GM13977 (cell line): Measurements from ENCODE around the gene DESI2.

ENCODE experiments used
- DNase-seq: peaks from one replicate; pipeline ENCODE4 v3.0.0; 2012; ENCODE audit warnings: low spot score
- CTCF ChIP-seq: IDR thresholded peaks from 2 replicates; pipeline ENCODE4 v1.5.1; 2012; ENCODE audit warnings: mild to moderate bottlenecking, control low read depth; ENCODE audit not compliant: insufficient read depth; ENCODE audit errors: extremely low read depth, missing control alignments
- in situ Hi-C: fragments of 300-500 bp; cut with MboI; formaldehyde crosslinking; loops from one replicate; pipeline ENCODE4 v1.12.0; 2022; ENCODE audit warnings: low sequenced_read_pairs, low pct_unique_long_range_greater_than_20kb, mixed read lengths, inconsistent platforms; ENCODE audit not compliant: unreplicated experiment

Gene DESI2

GRCh38 chr1:244712669-244713068, 59.7 kb downstream of the DESI2 start:
- DNase-seq = no peak
- in situ Hi-C loops = no loop called here
- no peak for TF ChIP-seq CTCF

GRCh38 chr1:244713332-244713731, 60.4 kb downstream of the DESI2 start:
- TF ChIP-seq CTCF = no peak
- no peak for DNase-seq
- in situ Hi-C loops = no loop called here

- no peak for TF ChIP-seq CTCF
- in situ Hi-C loops = no loop called here
- no peak for DNase-seq
Observed at GRCh38 chr1:244727871-244728474, 75.0 kb downstream of the DESI2 start.

- in situ Hi-C loops = no loop called here
- peak; percentile 48 for DNase-seq
- peak; percentile 4 for TF ChIP-seq CTCF
Observed at GRCh38 chr1:244730153-244730933, 77.4 kb downstream of the DESI2 start.

GRCh38 chr1:244730934-244731434, 78.1 kb downstream of the DESI2 start:
- DNase-seq = no peak
- no peak for TF ChIP-seq CTCF
- in situ Hi-C loops = no loop called here

- no peak for DNase-seq
- in situ Hi-C loops = no loop called here
- TF ChIP-seq CTCF = no peak
Observed at GRCh38 chr1:244731651-244732050, 78.7 kb downstream of the DESI2 start.
